Neural progenitor cell (in vitro differentiated cells): ENCODE data around the gene MARK3. TPM values are rescaled to one million over a fixed set of nuclear protein-coding genes. Genes with fewer than 3 reads are reported as not detected.

Experiments used
- DNase-seq: peaks from one replicate; pipeline ENCODE4 v3.0.0-alpha.2; 2016; ENCODE audit warnings: low spot score
- H2AFZ ChIP-seq: fragments of 200-600 bp; sonication (generic); replicated peaks from 2 replicates; pipeline ENCODE4 v1.6.1; 2016; ENCODE audit warnings: antibody characterized with exemption
- H3F3A ChIP-seq: fragments of 200-600 bp; sonication (generic); 2 replicates; pipeline ENCODE4 v1.6.1; 2016; ENCODE audit warnings: antibody characterized with exemption, low read depth
- H3K27ac ChIP-seq: fragments of 200-600 bp; sonication (generic); 2 replicates; pipeline ENCODE4 v1.5.1; 2016; ENCODE audit warnings: mild to moderate bottlenecking
- H3K27me3 ChIP-seq: fragments of 200-600 bp; sonication (generic); 2 replicates; pipeline ENCODE4 v1.6.1; 2016; ENCODE audit warnings: mild to moderate bottlenecking, moderate library complexity
- H3K36me3 ChIP-seq: fragments of 200-600 bp; sonication (generic); 2 replicates; pipeline ENCODE4 v1.5.1; 2016
- H3K4me1 ChIP-seq: fragments of 200-600 bp; sonication (generic); 2 replicates; pipeline ENCODE4 v1.6.1; 2016; ENCODE audit warnings: mixed run types
- H3K4me2 ChIP-seq: fragments of 200-600 bp; sonication (generic); 2 replicates; pipeline ENCODE4 v1.6.1; 2016
- H3K4me3 ChIP-seq: fragments of 200-600 bp; sonication (generic); 2 replicates; pipeline ENCODE4 v1.5.1; 2016
- H3K79me2 ChIP-seq: fragments of 200-600 bp; sonication (generic); 2 replicates; pipeline ENCODE4 v1.6.1; 2016; ENCODE audit warnings: low read depth
- H3K9ac ChIP-seq: fragments of 200-600 bp; sonication (generic); 2 replicates; pipeline ENCODE4 v1.6.1; 2016
- H3K9me3 ChIP-seq: fragments of 200-600 bp; sonication (generic); 2 replicates; pipeline ENCODE4 v1.5.1; 2016; ENCODE audit warnings: low read depth
- H4K20me1 ChIP-seq: fragments of 200-600 bp; sonication (generic); 2 replicates; pipeline ENCODE4 v1.6.1; 2016; ENCODE audit warnings: low read depth
- H3K27ac Mint-ChIP-seq: 3 replicates; pipeline ENCODE4 v1.8.0; 2021; ENCODE audit warnings: mixed read lengths
- H3K27me3 Mint-ChIP-seq: 2 replicates; pipeline ENCODE4 v1.8.0; 2022; ENCODE audit warnings: low read depth, mild to moderate bottlenecking, inconsistent platforms, moderate library complexity, mixed read lengths; ENCODE audit not compliant: insufficient read depth
- H3K36me3 Mint-ChIP-seq: 3 replicates; pipeline ENCODE4 v1.8.0; 2021; ENCODE audit warnings: mixed read lengths
- H3K4me1 Mint-ChIP-seq: 3 replicates; pipeline ENCODE4 v1.8.0; 2021; ENCODE audit warnings: mixed read lengths
- H3K4me3 Mint-ChIP-seq: 3 replicates; pipeline ENCODE4 v1.8.0; 2021; ENCODE audit warnings: mild to moderate bottlenecking, moderate library complexity, mixed read lengths
- H3K9me3 Mint-ChIP-seq: 3 replicates; pipeline ENCODE4 v1.8.0; 2020; ENCODE audit warnings: mixed read lengths
- CTCF ChIP-seq: fragments of 200-600 bp; sonication (generic); IDR thresholded peaks from 2 replicates; pipeline ENCODE4 v1.5.1; 2017; ENCODE audit warnings: antibody characterized with exemption, mild to moderate bottlenecking
- EZH2 ChIP-seq: fragments of 200-600 bp; sonication (generic); IDR thresholded peaks from 2 replicates; pipeline ENCODE4 v1.6.1; 2017; ENCODE audit warnings: antibody characterized with exemption, mild to moderate bottlenecking, moderate library complexity
- EZH2phosphoT487 ChIP-seq: fragments of 200-600 bp; sonication (generic); IDR thresholded peaks from 2 replicates; pipeline ENCODE4 v1.6.1; 2017; ENCODE audit warnings: antibody characterized with exemption
- total RNA-seq: library from RNA; depleted of rRNA; stranded (reverse); fragments of >200 nt; gene quantifications from 2 replicates; pipeline ENCODE4 v1.2.3, GENCODE V29; 2015; ENCODE audit warnings: low replicate concordance

The MARK3 gene
- total RNA-seq, 1 donor from 2014 or later = 80.7 TPM

- Mint-ChIP-seq H3K36me3 (peaks cover 24% of the 10 kb centered on the region), H3K4me3 (no peak overlapping the region), H3K4me1 (peaks cover 8% of the 10 kb centered on the region), H3K27me3 (peaks cover 5% of the 10 kb centered on the region), H3K9me3 (no peaks in the 10 kb centered on the region), H3K27ac (peak overlapping the region; percentile 4)
- no peak for DNase-seq
- no peak for TF ChIP-seq CTCF
- Histone ChIP-seq H4K20me1 (peaks cover 12% of the 10 kb centered on the region), H3K79me2 (no peaks in the 10 kb centered on the region), H3K4me1 (no peaks in the 10 kb centered on the region), H3K4me3 (no peak overlapping the region), H3F3A (peaks cover 33% of the 10 kb centered on the region), H3K27ac (peak overlapping the region; percentile 38), H3K4me2 (no peak overlapping the region), H3K9ac (no peak overlapping the region), H3K27me3 (no peaks in the 10 kb centered on the region), H2AFZ (no peak overlapping the region), H3K9me3 (no peaks in the 10 kb centered on the region), H3K36me3 (peaks cover 17% of the 10 kb centered on the region)
Measured at GRCh38 chr14:103499709-103500108, 114.5 kb downstream of the MARK3 start.

- Mint-ChIP-seq H3K27me3 (peaks cover 5% of the 10 kb centered on the region), H3K4me3 (no peak overlapping the region), H3K36me3 (peaks cover 30% of the 10 kb centered on the region), H3K27ac (peak overlapping the region; percentile 72), H3K4me1 (peaks cover 9% of the 10 kb centered on the region), H3K9me3 (no peaks in the 10 kb centered on the region)
- Histone ChIP-seq H3K9ac (no peak overlapping the region), H4K20me1 (peaks cover 12% of the 10 kb centered on the region), H3K36me3 (peaks cover 17% of the 10 kb centered on the region), H3K79me2 (no peaks in the 10 kb centered on the region), H3F3A (peaks cover 33% of the 10 kb centered on the region), H3K27ac (peak overlapping the region; percentile 38), H3K4me1 (no peaks in the 10 kb centered on the region), H3K4me2 (no peak overlapping the region), H3K9me3 (no peaks in the 10 kb centered on the region), H3K4me3 (no peak overlapping the region), H3K27me3 (no peaks in the 10 kb centered on the region), H2AFZ (no peak overlapping the region)
- TF ChIP-seq CTCF (peak; percentile 96), EZH2phosphoT487 (no peak)
- peak; percentile 94 for DNase-seq
Measured at GRCh38 chr14:103500148-103500990, 115.2 kb downstream of the MARK3 start.

GRCh38 chr14:103501041-103501870, 116.0 kb downstream of the MARK3 start:
- TF ChIP-seq CTCF (no peak), EZH2phosphoT487 (no peak), EZH2 (no peak)
- H3F3A ChIP-seq = peaks cover 33% of the 10 kb centered on the region
- H3K27me3 Mint-ChIP-seq = peaks cover 7% of the 10 kb centered on the region
- no peak for DNase-seq
- H3K27me3 ChIP-seq = no peaks in the 10 kb centered on the region
- no peak overlapping the region for H3K27ac ChIP-seq
- peaks cover 17% of the 10 kb centered on the region for H3K36me3 ChIP-seq
- H3K27ac Mint-ChIP-seq = no peak overlapping the region
- no peak overlapping the region for H3K4me3 ChIP-seq
- H3K36me3 Mint-ChIP-seq = peaks cover 29% of the 10 kb centered on the region
- no peak overlapping the region for H3K4me2 ChIP-seq
- H3K4me1 ChIP-seq = no peaks in the 10 kb centered on the region
- H4K20me1 ChIP-seq = peaks cover 12% of the 10 kb centered on the region
- no peak overlapping the region for H3K4me3 Mint-ChIP-seq
- no peak overlapping the region for H2AFZ ChIP-seq
- no peaks in the 10 kb centered on the region for H3K79me2 ChIP-seq
- peaks cover 10% of the 10 kb centered on the region for H3K4me1 Mint-ChIP-seq
- H3K9ac ChIP-seq = no peak overlapping the region
- no peaks in the 10 kb centered on the region for H3K9me3 ChIP-seq
- H3K9me3 Mint-ChIP-seq = no peaks in the 10 kb centered on the region
